PC-3 (cell line): ENCODE measurements around the gene IL20RB. TPM values are rescaled to one million over a fixed set of nuclear protein-coding genes. Genes with fewer than 3 reads are reported as not detected.

Source experiments
- ATAC-seq: fragments of 200-7000 bp; cut with Tn5 transposase; 2 replicates; pipeline ENCODE4 v1.9.1; 2020; ENCODE audit warnings: mild to moderate bottlenecking, moderate library complexity
- BruUV-seq: library from RNA; stranded (reverse); fragments of 400-500 nt; replicated peaks from 2 replicates; lab custom pipeline; 2021; lab: Mats Ljungman, UMichigan
- CTCF ChIA-PET: fragments of 300-600 bp; sonication (Branson Sonifier 250); formaldehyde crosslinking; loops from one replicate; lab custom pipeline; 2022; ENCODE audit warnings: antibody characterized with exemption; lab: Charles Lee
- POLR2A ChIA-PET: fragments of 300-600 bp; sonication (Branson Sonifier 250); formaldehyde crosslinking; loops from one replicate; lab custom pipeline; 2022; ENCODE audit warnings: antibody characterized with exemption; ENCODE audit not compliant: unreplicated experiment; lab: Charles Lee
- DNase-seq: peaks from one replicate; pipeline ENCODE4 v3.0.0-alpha.2; 2015
- H2AFZ ChIP-seq: fragments of 300-600 bp; sonication (generic); 2 replicates; pipeline ENCODE4 v1.6.0; 2016; ENCODE audit warnings: antibody characterized with exemption, low read length
- H3F3A ChIP-seq: fragments of 300-600 bp; sonication (generic); one replicate; pipeline ENCODE4 v1.6.0; 2017; ENCODE audit warnings: antibody characterized with exemption, low read length, control low read depth, mild to moderate bottlenecking; ENCODE audit not compliant: unreplicated experiment
- H3K27ac ChIP-seq: fragments of 300-600 bp; sonication (generic); 2 replicates; pipeline ENCODE4 v1.5.1; 2016; ENCODE audit warnings: mild to moderate bottlenecking, low read length
- H3K27me3 ChIP-seq: fragments of 300-600 bp; sonication (generic); 2 replicates; pipeline ENCODE4 v1.6.1; 2016; ENCODE audit warnings: low read length, mixed read lengths
- H3K36me3 ChIP-seq: fragments of 300-600 bp; sonication (generic); 2 replicates; pipeline ENCODE4 v1.6.1; 2016; ENCODE audit warnings: low read depth, mixed run types, low read length, mixed read lengths
- H3K4me1 ChIP-seq: fragments of 300-600 bp; sonication (generic); 2 replicates; pipeline ENCODE4 v1.5.1; 2016; ENCODE audit warnings: low read length; ENCODE audit not compliant: insufficient read depth
- H3K4me2 ChIP-seq: fragments of 300-600 bp; sonication (generic); 2 replicates; pipeline ENCODE4 v1.6.0; 2016; ENCODE audit warnings: low read length
- H3K4me3 ChIP-seq: fragments of 300-600 bp; sonication (generic); 2 replicates; pipeline ENCODE4 v1.5.1; 2016; ENCODE audit warnings: mild to moderate bottlenecking, low read length, mixed read lengths
- H3K79me2 ChIP-seq: fragments of 300-600 bp; sonication (generic); 2 replicates; pipeline ENCODE4 v1.6.1; 2017; ENCODE audit warnings: low read length, mixed read lengths
- H3K9ac ChIP-seq: fragments of 300-600 bp; sonication (generic); 2 replicates; pipeline ENCODE4 v1.6.0; 2016; ENCODE audit warnings: mild to moderate bottlenecking, low read length
- H3K9me2 ChIP-seq: fragments of 300-600 bp; sonication (generic); replicated peaks from 2 replicates; pipeline ENCODE4 v1.6.1; 2016; ENCODE audit warnings: mixed run types, low read length, mixed read lengths
- H3K9me3 ChIP-seq: fragments of 300-600 bp; sonication (generic); 2 replicates; pipeline ENCODE4 v1.6.1; 2016; ENCODE audit warnings: low read length, mixed read lengths
- H4K20me1 ChIP-seq: fragments of 300-600 bp; sonication (generic); 2 replicates; pipeline ENCODE4 v1.6.1; 2016; ENCODE audit warnings: low read length, mixed read lengths
- CTCF ChIP-seq: fragments of 300-600 bp; sonication (generic); conservative IDR thresholded peaks from 2 replicates; pipeline ENCODE4 v1.5.1; 2017; ENCODE audit warnings: antibody characterized with exemption, low read depth, mild to moderate bottlenecking, low read length
- EZH2 ChIP-seq: fragments of 300-600 bp; sonication (generic); IDR thresholded peaks from one replicate; pipeline ENCODE4 v1.6.1; 2017; ENCODE audit warnings: antibody characterized with exemption, mild to moderate bottlenecking, low read length; ENCODE audit not compliant: unreplicated experiment
- EZH2phosphoT487 ChIP-seq: fragments of 300-600 bp; sonication (generic); IDR thresholded peaks from 2 replicates; pipeline ENCODE4 v1.6.1; 2018; ENCODE audit warnings: mild to moderate bottlenecking, antibody characterized with exemption, low read length, borderline replicate concordance
- intact Hi-C: fragments of 100-400 bp; cut with micrococcal nuclease; formaldehyde crosslinking; loops from 2 replicates; pipeline ENCODE4 v1.9.0; 2023
- total RNA-seq: library from RNA; depleted of rRNA; stranded (reverse); fragments of >200 nt; gene quantifications from 2 replicates; pipeline ENCODE4 v1.2.3, GENCODE V29; 2014

Gene IL20RB
- total RNA-seq, 1 experiment from 2014 or later = 0.73 TPM

DNA sequence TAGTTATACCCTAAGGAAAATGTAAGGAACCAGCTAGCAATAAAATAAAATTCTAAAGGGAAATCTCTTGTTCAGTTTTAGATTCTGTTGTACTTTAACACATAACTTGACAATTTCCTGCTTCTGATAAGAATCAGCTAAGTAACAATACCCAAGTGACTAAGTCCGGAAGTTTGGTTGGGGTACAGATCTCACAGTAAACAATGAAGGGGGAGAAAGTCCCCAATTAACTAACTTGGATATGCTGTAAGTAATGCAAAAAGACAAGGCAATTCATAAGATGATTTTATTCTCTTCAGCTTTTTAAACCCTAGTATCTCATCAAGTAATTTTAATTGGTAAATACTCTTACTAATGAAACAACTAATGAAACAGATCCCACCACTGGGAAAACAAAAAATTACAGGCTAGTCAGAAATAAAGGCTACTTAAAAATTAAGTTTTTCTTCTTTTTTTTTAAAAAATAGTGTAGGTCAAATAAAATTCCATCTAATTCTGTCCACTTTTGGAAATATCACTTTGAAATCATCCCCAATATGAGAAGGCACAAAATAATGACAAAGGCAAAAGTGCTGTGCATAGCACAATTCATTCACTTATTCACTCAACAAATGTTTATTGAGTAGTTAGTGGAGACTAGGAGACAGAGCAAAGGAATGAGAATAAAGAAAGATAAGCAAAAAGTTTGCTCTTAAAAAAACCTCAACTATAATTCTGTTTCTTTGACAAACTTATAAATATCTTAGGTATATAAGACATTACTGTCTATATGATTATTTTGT is 37.8 kb upstream of the IL20RB start:
- ChIA-PET POLR2A (no interaction called here), CTCF (no interaction called here)
- no peak overlapping the region for H3K9ac ChIP-seq
- H3K4me1 ChIP-seq = peaks cover 7% of the 10 kb centered on the region
- H4K20me1 ChIP-seq = no peaks in the 10 kb centered on the region; the same call in 1 of the 2 replicates
- DNase-seq (no peak), ATAC-seq (no peak)
- no peaks in the 10 kb centered on the region for H3K36me3 ChIP-seq
- no peak overlapping the region for H3K4me3 ChIP-seq
- H2AFZ ChIP-seq = no peak overlapping the region
- H3F3A ChIP-seq = no peaks in the 10 kb centered on the region
- H3K4me2 ChIP-seq = no peak overlapping the region
- H3K27ac ChIP-seq = no peak overlapping the region
- TF ChIP-seq EZH2 (no peak), CTCF (no peak), EZH2phosphoT487 (no peak)
- peaks cover 77% of the 10 kb centered on the region for H3K79me2 ChIP-seq
- no peaks in the 10 kb centered on the region for H3K9me3 ChIP-seq
- no peaks in the 10 kb centered on the region for H3K9me2 ChIP-seq
- no TSS peak for BruUV-seq
- no peaks in the 10 kb centered on the region for H3K27me3 ChIP-seq
- intact Hi-C loops = no loop called here

GRCh38 chr3:136920904-136921611 is 36.7 kb upstream of the IL20RB start:
- H3K9me2 ChIP-seq = no peaks in the 10 kb centered on the region
- POLR2A ChIA-PET = no interaction called here
- peaks cover 77% of the 10 kb centered on the region for H3K79me2 ChIP-seq
- no peak for DNase-seq
- no TSS peak for BruUV-seq
- CTCF ChIA-PET = no interaction called here
- H3K36me3 ChIP-seq = no peaks in the 10 kb centered on the region
- intact Hi-C loops = no loop called here
- ATAC-seq = no peak
- H3F3A ChIP-seq = no peaks in the 10 kb centered on the region
- no peaks in the 10 kb centered on the region for H3K9me3 ChIP-seq
- no peak overlapping the region for H3K4me2 ChIP-seq
- no peak overlapping the region for H3K9ac ChIP-seq
- peaks cover 7% of the 10 kb centered on the region for H3K4me1 ChIP-seq
- no peak overlapping the region for H3K27ac ChIP-seq
- H3K27me3 ChIP-seq = no peaks in the 10 kb centered on the region
- no peaks in the 10 kb centered on the region; the same call in 1 of the 2 replicates for H4K20me1 ChIP-seq
- H2AFZ ChIP-seq = no peak overlapping the region
- no peak overlapping the region for H3K4me3 ChIP-seq
- TF ChIP-seq EZH2phosphoT487 (no peak), EZH2 (no peak), CTCF (no peak)
